HG02973 (cell line): ENCODE data around the gene ZNF688.
"Not testable (repeated sequence)": the region's sequence is repeated elsewhere in the genome, so short reads cannot be mapped to it uniquely, and the experiment has no call there.

Experiments used
- ATAC-seq: cut with Tn5 transposase; IDR thresholded peaks from one replicate; pipeline ENCODE4 v1.9.1; 2021; ENCODE audit warnings: moderate library complexity; ENCODE audit not compliant: unreplicated experiment

ZNF688 gene

GRCh38 chr16:30571445-30572322, at the start of gene ZNF688:
ZNF688 (minus strand) TSS chr16:30571714; CDS start chr16:30571629, 85 bp downstream.
- peak; percentile 68 for ATAC-seq

GRCh38 chr16:30620169-30620568, 48.7 kb upstream of the ZNF688 start:
- no peak for ATAC-seq

GRCh38 chr16:30619638-30620037, 48.1 kb upstream of the ZNF688 start:
- ATAC-seq, result no peak

GRCh38 chr16:30619202-30619601, 47.7 kb upstream of the ZNF688 start:
- ATAC-seq, result no peak

- ATAC-seq, result no peak
These were observed 44.0 kb upstream of the ZNF688 start for GRCh38 chr16:30615358-30616091.

- peak; percentile 68 for ATAC-seq
These were observed 38.7 kb upstream of the ZNF688 start, which contains the start of gene ZNF689 for GRCh38 chr16:30609926-30610839. ZNF689 (minus strand) TSS chr16:30610389; CDS start chr16:30610041, 348 bp downstream.

- peak; percentile 34 for ATAC-seq
These were observed 37.8 kb upstream of the ZNF688 start for GRCh38 chr16:30609002-30609925.

- no peak for ATAC-seq
These were observed 34.5 kb upstream of the ZNF688 start for GRCh38 chr16:30606004-30606403.

- no peak for ATAC-seq
These were observed 33.6 kb upstream of the ZNF688 start for GRCh38 chr16:30605158-30605557.

- no peak for ATAC-seq
These were observed 32.9 kb upstream of the ZNF688 start for GRCh38 chr16:30604316-30604947.

GRCh38 chr16:30603945-30604315, 32.4 kb upstream of the ZNF688 start:
- ATAC-seq, result no peak

- no peak for ATAC-seq
These were observed 31.2 kb upstream of the ZNF688 start for GRCh38 chr16:30602616-30603277.

- ATAC-seq, result no peak
These were observed 30.5 kb upstream of the ZNF688 start for GRCh38 chr16:30601966-30602365.

GRCh38 chr16:30600929-30601328, 29.4 kb upstream of the ZNF688 start:
- ATAC-seq, result no peak

GRCh38 chr16:30600215-30600614, 28.7 kb upstream of the ZNF688 start:
- no peak for ATAC-seq

GRCh38 chr16:30592871-30593270, 21.4 kb upstream of the ZNF688 start:
- no peak for ATAC-seq

GRCh38 chr16:30590869-30591268, 19.4 kb upstream of the ZNF688 start:
- not testable (repeated sequence) for ATAC-seq

- not testable (repeated sequence) for ATAC-seq
These were observed 18.1 kb upstream of the ZNF688 start for GRCh38 chr16:30589582-30589981.

- ATAC-seq, result no peak
These were observed 17.1 kb upstream of the ZNF688 start for GRCh38 chr16:30588651-30589050.
